HG03521 (cell line): ENCODE data around the gene NINJ2.

Experiments
- ATAC-seq: cut with Tn5 transposase; IDR thresholded peaks from one replicate; pipeline ENCODE4 v1.9.1; 2021; ENCODE audit warnings: mild to moderate bottlenecking, moderate library complexity; ENCODE audit not compliant: unreplicated experiment

NINJ2 gene

DNA sequence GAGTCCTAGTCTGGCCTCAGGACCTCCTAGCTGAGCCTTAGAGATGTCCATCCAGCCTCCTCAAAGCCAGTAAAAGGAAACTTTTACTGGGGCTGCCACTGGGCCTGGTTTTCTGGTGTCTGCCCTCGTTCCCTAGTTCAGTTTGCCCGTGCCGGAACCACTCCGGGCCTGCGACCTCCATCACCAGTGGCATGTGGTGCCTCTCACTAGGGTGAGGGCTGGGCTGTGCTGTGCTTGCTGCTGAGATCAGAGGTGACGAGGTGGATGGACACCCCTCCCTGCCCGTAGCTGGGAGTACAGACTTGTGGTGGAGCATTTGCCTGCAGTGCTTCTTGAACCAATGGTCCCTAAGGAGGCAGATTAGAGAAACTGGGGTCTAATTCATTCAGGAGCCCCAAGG, 127.8 kb downstream of the NINJ2 start:
- no peak for ATAC-seq

- no peak for ATAC-seq
Measured at GRCh38 chr12:534216-534615, 129.0 kb downstream of the NINJ2 start.

- no peak for ATAC-seq
Measured at GRCh38 chr12:533718-534117, 129.5 kb downstream of the NINJ2 start.

DNA sequence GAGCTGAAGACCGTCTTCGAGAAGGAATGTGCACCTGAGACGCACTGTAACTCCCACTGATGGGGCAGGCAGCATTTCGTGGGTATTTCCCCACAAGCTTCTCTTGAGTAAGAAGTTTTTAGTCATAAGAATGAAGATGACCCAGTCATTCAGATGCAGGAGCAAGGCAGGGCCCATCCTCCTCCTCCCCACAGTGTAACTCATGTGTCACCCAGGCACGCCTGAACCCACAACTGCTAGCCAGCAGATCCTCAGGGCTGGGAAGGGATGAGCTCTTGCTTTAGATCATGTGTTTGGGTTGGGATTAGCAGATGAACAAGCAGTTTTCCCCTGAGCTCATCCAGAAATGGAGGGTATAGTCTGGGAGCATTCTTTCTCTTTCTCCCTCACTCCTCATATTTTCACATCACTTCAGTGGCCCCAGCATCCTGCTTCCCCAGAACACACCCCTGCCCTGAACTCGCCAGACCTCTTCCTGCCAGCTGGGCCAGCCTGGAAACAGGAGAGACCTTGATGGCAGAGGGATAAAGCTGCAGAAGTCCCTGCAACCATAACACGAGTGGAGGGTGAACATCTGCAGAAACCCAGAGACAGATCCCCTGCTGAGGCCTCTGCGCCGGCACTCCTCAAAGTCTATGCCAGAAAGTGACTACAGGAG, 130.2 kb downstream of the NINJ2 start:
- no peak for ATAC-seq

DNA sequence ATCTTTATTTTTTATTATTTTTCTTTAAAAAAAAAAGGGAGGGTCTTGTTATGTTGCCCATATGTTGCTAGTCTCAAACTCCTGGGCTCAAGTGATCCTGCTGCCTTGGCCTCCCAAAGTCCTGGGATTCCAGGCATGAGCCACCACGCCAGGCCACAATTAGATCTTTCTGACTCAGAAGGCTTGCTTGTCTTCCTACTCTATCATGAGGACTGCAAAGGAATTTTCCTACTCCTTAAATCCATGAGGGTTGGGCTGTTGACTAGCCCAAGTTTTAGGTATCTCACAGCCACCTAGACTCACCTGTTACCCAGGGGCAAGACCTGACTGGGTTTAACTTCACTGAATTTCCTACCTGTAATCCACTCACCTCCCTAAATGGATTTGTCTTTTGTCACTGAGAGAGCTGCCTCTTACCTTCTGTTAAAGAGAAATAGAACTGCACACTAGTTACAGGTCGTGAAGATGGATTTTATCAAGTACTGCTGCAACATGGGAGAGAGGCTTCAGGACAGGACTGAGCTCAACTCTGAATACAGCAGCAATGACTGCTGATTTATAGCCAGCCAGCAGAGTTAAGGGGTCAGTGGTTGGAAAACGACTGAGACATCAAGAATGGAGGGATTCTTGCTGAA, 131.2 kb downstream of the NINJ2 start:
- no peak for ATAC-seq

GRCh38 chr12:530821-531220, 132.4 kb downstream of the NINJ2 start:
- no peak for ATAC-seq

- no peak for ATAC-seq
Measured at GRCh38 chr12:530308-530707, 132.9 kb downstream of the NINJ2 start.

- ATAC-seq = no peak
Measured at GRCh38 chr12:527729-528128, 135.5 kb downstream of the NINJ2 start.

DNA sequence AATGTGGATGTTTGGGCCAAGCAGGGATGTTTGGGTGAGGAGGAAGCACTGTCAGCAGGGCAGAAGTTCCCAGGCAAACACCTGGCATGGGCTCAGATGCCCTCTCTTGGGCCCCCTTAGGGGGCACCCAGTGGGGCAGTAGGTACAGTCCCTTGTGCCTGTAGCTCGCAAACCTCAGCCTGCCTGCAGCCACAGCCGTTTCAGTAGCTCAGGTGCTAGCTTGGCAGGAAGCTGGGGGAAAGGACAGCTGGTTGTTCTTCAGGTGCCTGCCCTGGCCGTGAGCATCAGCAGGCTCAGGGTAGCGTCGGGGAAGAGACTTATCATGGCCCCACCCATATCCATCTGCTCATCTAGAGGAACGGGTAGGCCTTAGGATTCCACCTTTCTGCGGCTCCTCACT, 136.0 kb downstream of the NINJ2 start:
- ATAC-seq = no peak

DNA sequence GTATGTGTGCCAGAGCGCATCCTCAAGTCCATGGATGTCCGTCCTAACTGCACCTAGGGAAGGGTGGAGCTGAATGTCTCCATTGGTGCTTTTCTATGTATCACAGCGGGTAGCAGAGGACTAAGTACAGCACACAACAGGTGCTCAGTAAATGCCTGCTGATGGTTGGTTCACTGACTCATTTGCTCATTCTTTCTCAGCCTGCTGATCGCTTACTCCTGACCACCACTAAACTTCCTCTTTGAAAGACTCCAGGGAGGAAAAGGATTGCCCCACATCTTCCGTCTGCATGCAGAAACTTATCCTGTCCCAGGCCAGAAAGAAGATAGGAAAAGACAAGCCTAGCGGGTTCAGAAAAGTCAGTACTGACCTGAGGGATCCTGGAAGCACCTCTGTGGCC, 137.2 kb downstream of the NINJ2 start:
- no peak for ATAC-seq

- ATAC-seq = no peak
Measured at GRCh38 chr12:524167-524951, 138.9 kb downstream of the NINJ2 start.

DNA sequence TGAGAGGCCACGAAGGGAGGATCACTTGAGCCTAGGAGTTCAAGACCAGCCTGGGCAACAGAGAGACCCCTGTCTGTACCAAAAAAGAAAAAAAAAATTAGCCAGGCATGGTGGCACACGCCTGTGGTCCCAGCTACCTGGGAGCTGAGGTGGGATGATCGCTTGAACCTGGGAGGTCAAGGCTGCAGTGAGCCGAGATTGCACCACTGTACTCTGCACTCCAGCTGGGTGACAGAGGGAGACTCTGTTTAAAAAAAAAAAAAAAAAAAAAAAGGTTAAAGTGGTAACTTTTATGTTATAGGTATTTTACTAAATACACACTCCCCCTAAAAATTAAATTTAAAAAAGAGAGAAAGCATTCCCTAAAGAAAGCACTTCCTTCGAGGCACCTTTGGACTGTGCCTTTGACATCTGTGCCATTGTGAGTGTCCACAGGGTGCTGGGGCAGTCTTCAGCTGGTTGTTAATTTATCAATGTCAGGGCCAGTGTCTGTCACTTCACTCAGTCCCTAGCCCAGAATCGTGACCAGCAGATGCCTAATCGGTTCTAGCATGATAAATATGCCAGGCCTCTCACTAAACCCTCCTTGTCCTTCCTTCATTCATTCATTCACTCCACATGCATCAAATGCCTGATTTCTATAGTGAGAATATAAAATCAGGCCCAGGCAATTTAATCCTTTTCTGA, 140.4 kb downstream of the NINJ2 start:
- no peak for ATAC-seq

DNA sequence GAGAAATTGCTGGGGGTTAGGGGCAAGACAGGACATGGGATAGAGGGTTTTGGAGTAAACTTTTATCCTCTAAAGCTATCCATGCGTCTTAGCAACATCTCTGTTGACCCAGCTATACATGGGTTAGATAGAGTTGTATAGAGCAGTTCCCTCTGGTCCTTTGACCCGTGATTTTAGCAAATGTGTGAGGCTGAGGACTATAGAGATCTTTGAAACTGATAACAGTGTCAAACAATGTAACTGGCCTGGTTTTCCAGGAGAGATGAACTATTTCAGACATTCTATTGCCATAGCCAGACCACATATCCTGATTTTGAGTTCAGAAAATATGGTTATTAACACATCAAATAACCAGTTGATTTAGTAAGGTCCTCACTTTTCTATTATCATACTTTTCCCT, 143.1 kb downstream of the NINJ2 start:
- ATAC-seq = no peak

- ATAC-seq = no peak
Measured at GRCh38 chr12:517538-517937, 145.7 kb downstream of the NINJ2 start.
